ENCODE measurements around the gene CFAP20DC. TPM values are rescaled to one million over a fixed set of nuclear protein-coding genes. Genes with fewer than 3 reads are reported as not detected.

CFAP20DC gene
- total RNA-seq, 1 donor from 2014 or later = 5.4 TPM

- H3K4me1 ChIP-seq = no peaks in the 10 kb centered on the region
- no peak overlapping the region for H3K4me3 ChIP-seq
- intact Hi-C loops (cut with DNase I) = no loop called here
- no peaks in the 10 kb centered on the region for H3K9me3 ChIP-seq
- TF ChIP-seq, protein P1, sequence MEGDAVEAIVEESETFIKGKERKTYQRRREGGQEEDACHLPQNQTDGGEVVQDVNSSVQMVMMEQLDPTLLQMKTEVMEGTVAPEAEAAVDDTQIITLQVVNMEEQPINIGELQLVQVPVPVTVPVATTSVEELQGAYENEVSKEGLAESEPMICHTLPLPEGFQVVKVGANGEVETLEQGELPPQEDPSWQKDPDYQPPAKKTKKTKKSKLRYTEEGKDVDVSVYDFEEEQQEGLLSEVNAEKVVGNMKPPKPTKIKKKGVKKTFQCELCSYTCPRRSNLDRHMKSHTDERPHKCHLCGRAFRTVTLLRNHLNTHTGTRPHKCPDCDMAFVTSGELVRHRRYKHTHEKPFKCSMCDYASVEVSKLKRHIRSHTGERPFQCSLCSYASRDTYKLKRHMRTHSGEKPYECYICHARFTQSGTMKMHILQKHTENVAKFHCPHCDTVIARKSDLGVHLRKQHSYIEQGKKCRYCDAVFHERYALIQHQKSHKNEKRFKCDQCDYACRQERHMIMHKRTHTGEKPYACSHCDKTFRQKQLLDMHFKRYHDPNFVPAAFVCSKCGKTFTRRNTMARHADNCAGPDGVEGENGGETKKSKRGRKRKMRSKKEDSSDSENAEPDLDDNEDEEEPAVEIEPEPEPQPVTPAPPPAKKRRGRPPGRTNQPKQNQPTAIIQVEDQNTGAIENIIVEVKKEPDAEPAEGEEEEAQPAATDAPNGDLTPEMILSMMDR (IDR thresholded peaks at IDR 0.05) = no peak
- TF ChIP-seq POLR2AphosphoS5 (IDR thresholded peaks at IDR 0.05; ENCODE audit: insufficient read depth in 1 of 2, low read depth in 1 of 2) (no peak), POLR2A (IDR thresholded peaks at IDR 0.05) (no peak)
- H3K27ac ChIP-seq = no peak overlapping the region
- DNase-seq (ENCODE audit: extremely low spot score in 2 of 2) = no peak
- no peaks in the 10 kb centered on the region for H3K36me3 ChIP-seq
- no peaks in the 10 kb centered on the region for H3K27me3 ChIP-seq
Observed at GRCh38 chr3:58692484-58692883, 357.3 kb downstream of the CFAP20DC start.

All from vagina (tissue), 2 donors.